Mucosa of rectum (tissue), 2 donors: Measurements from ENCODE around the gene WRNIP1.

Experiments
- H3K27ac ChIP-seq, 2 donors: one replicate each; pipeline ENCODE4 v1.7.0; 2013; ENCODE audit warnings: inconsistent platforms in 2 of 2, low read depth in 2 of 2, low read length in 2 of 2
- H3K27me3 ChIP-seq, 2 donors: one replicate each; pipeline ENCODE4 v1.7.0; 2013; ENCODE audit warnings: low read length in 2 of 2; ENCODE audit not compliant: control insufficient read depth in 2 of 2, insufficient read depth in 2 of 2
- H3K36me3 ChIP-seq, 2 donors: one replicate each; pipeline ENCODE4 v1.7.0; 2013; ENCODE audit warnings: low read length in 2 of 2; ENCODE audit not compliant: control insufficient read depth in 2 of 2, insufficient read depth in 2 of 2
- H3K4me1 ChIP-seq, 2 donors: one replicate each; pipeline ENCODE4 v1.7.0; 2013; ENCODE audit warnings: low read length in 2 of 2, mild to moderate bottlenecking in 1 of 2; ENCODE audit not compliant: control insufficient read depth in 2 of 2, insufficient read depth in 2 of 2
- H3K4me3 ChIP-seq, 2 donors: one replicate each; pipeline ENCODE4 v1.7.0; 2013; ENCODE audit warnings: low read length in 2 of 2
- H3K9ac ChIP-seq, 2 donors: one replicate each; pipeline ENCODE4 v1.7.0; 2013; ENCODE audit warnings: low read length in 2 of 2, low read depth in 1 of 2, mild to moderate bottlenecking in 1 of 2
- H3K9me3 ChIP-seq, 2 donors: one replicate each; pipeline ENCODE4 v1.7.0; 2013; ENCODE audit warnings: low read length in 2 of 2; ENCODE audit not compliant: control insufficient read depth in 2 of 2
- donor health status: healthy.
- donor health status: Normal muscosa, but diverticular disease.

WRNIP1 gene

DNA sequence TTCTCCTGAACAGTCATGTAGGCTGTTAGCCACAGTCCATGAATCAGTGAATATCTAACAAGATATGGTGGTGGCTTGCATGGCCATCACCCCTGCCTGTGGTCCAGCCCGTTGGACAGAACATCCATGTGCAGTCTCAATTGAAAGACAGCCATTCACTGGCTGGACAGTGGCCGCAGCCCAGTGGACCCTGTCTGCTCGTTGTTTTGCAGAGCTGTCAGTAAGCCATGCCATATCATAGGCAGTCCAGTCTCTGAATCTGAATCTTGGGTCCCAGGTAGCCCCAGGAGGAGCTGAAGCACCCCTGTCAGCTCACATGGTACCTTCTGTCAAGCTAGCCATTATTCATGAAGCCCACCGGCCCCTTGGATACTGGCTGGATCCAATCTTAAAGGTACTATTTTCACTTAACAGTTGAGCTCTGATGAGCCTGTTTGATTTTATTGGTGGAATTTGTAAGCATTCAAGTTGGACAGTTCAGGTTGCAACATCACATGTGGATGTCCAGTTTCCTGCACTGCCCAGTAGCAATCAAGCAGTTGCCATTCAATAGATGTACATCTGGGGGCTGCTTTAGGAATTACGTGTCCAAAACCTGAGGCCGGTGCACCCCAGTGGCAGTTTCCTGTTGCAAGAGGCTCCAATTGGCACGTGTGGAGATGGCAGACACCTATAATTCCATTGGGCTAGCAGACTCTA is 38.7 kb downstream of the WRNIP1 start:
- Histone ChIP-seq H3K4me3 (no peak overlapping the region), H3K27me3 (no peaks in the 10 kb centered on the region), H3K4me1 (no peaks in the 10 kb centered on the region), H3K27ac (no peak overlapping the region), H3K36me3 (no peaks in the 10 kb centered on the region), H3K9me3 (no peaks in the 10 kb centered on the region), H3K9ac (no peak overlapping the region)

DNA sequence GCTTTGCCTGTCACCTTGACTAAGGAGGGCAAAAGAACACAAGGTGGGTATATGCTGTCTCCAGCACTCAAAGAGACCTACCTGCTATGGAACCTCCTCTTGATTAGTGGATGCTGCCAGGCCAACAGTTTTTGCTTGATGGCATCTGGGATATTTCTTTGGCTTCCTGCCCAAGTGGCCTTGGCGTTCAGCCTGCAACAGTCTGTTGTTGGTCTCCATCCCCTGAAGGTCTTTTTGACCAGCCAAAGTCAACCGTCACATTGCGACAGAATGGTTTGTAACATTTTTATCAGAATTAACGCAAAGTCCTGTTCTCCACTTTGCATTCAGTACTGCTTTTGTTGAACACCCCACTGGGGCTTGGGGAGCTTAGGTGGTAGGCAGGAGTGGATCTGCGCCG is 39.3 kb downstream of the WRNIP1 start:
- Histone ChIP-seq H3K27ac (no peak overlapping the region), H3K4me1 (peaks cover 3 to 5% of the 10 kb centered on the region in 2 donors), H3K36me3 (no peaks in the 10 kb centered on the region), H3K27me3 (no peaks in the 10 kb centered on the region), H3K9ac (no peak overlapping the region), H3K4me3 (no peak overlapping the region), H3K9me3 (no peaks in the 10 kb centered on the region)

- Histone ChIP-seq H3K36me3 (no peaks in the 10 kb centered on the region), H3K9ac (no peak overlapping the region), H3K9me3 (no peaks in the 10 kb centered on the region), H3K27ac (no peak overlapping the region), H3K4me3 (no peak overlapping the region), H3K4me1 (peaks cover 6 to 11% of the 10 kb centered on the region in 2 donors), H3K27me3 (no peaks in the 10 kb centered on the region)
Observed at GRCh38 chr6:2805031-2805430, 39.8 kb downstream of the WRNIP1 start.

- Histone ChIP-seq H3K9me3 (no peaks in the 10 kb centered on the region), H3K4me1 (peaks cover 8 to 13% of the 10 kb centered on the region in 2 donors), H3K36me3 (no peaks in the 10 kb centered on the region), H3K4me3 (no peak overlapping the region), H3K27ac (no peak overlapping the region), H3K9ac (no peak overlapping the region), H3K27me3 (no peaks in the 10 kb centered on the region)
Observed at GRCh38 chr6:2806644-2807043, 41.5 kb downstream of the WRNIP1 start.

GRCh38 chr6:2807342-2808090 is 42.3 kb downstream of the WRNIP1 start:
- no peaks in the 10 kb centered on the region for H3K36me3 ChIP-seq
- no peak overlapping the region for H3K27ac ChIP-seq
- no peaks in the 10 kb centered on the region for H3K27me3 ChIP-seq
- H3K4me3 ChIP-seq = no peak overlapping the region
- no peaks in the 10 kb centered on the region for H3K9me3 ChIP-seq
- H3K9ac ChIP-seq = no peak overlapping the region
- H3K4me1 ChIP-seq = peaks cover 8 to 13% of the 10 kb centered on the region in 2 donors

DNA sequence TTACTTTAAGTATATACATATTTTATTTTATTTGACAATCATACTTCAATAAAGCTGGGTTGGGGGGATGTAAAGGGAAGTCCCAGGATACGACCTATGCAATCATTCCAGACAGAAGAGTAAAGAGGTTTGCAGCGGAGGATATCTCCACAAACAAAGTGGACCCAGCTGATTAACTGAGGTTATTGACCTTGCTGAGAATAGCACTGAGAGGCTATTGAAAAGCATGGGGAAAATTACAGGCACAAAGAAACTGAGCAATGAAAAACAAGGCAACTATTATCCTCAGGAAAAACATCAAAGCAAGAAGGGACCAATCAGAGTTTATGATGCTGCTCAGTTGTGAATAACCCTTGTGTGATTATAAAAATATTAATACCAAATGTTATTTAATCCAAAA is 43.8 kb downstream of the WRNIP1 start:
- Histone ChIP-seq H3K4me1 (peaks cover 8 to 13% of the 10 kb centered on the region in 2 donors), H3K27ac (no peak overlapping the region), H3K9ac (no peak overlapping the region), H3K9me3 (no peaks in the 10 kb centered on the region), H3K27me3 (no peaks in the 10 kb centered on the region), H3K4me3 (no peak overlapping the region), H3K36me3 (no peaks in the 10 kb centered on the region)

- H3K4me3 ChIP-seq = no peak overlapping the region
- no peaks in the 10 kb centered on the region for H3K9me3 ChIP-seq
- H3K4me1 ChIP-seq = peaks cover 8 to 13% of the 10 kb centered on the region in 2 donors
- H3K27ac ChIP-seq = peak overlapping the region; percentile 72 to 79
- no peaks in the 10 kb centered on the region for H3K27me3 ChIP-seq
- H3K36me3 ChIP-seq = no peaks in the 10 kb centered on the region
- no peak overlapping the region for H3K9ac ChIP-seq
Observed at GRCh38 chr6:2810092-2810671, 45.0 kb downstream of the WRNIP1 start.

GRCh38 chr6:2812695-2813094 is 47.5 kb downstream of the WRNIP1 start:
- Histone ChIP-seq H3K4me3 (no peak overlapping the region), H3K36me3 (no peaks in the 10 kb centered on the region), H3K9ac (no peak overlapping the region), H3K27ac (no peak overlapping the region), H3K9me3 (peaks cover 0 to 6% of the 10 kb centered on the region in 2 donors), H3K27me3 (no peaks in the 10 kb centered on the region), H3K4me1 (peaks cover 11 to 19% of the 10 kb centered on the region in 2 donors)

DNA sequence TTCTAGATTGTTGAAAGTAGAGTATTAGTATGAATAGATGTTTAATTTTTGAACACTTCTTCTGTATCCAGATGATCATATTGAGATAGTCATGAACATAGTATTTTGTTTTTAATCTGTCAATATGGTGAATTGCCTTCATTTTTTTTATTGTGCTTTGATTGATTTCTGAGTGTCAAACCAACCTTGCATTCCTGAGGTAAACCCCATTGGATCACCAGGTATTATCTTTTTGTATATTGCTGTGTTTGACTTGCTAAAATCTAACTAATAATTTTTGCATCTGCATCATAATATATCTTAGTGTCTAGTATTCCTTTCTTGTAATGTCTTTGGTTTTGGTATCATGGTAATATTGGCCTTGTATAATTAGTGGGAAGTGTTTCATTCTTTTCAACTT is 51.0 kb downstream of the WRNIP1 start:
- no peak overlapping the region for H3K4me3 ChIP-seq
- H3K27me3 ChIP-seq = no peaks in the 10 kb centered on the region
- peaks cover 12 to 23% of the 10 kb centered on the region in 2 donors for H3K4me1 ChIP-seq
- H3K9ac ChIP-seq = no peak overlapping the region
- H3K9me3 ChIP-seq = peaks cover 0 to 6% of the 10 kb centered on the region in 2 donors
- no peak overlapping the region for H3K27ac ChIP-seq
- no peaks in the 10 kb centered on the region for H3K36me3 ChIP-seq

DNA sequence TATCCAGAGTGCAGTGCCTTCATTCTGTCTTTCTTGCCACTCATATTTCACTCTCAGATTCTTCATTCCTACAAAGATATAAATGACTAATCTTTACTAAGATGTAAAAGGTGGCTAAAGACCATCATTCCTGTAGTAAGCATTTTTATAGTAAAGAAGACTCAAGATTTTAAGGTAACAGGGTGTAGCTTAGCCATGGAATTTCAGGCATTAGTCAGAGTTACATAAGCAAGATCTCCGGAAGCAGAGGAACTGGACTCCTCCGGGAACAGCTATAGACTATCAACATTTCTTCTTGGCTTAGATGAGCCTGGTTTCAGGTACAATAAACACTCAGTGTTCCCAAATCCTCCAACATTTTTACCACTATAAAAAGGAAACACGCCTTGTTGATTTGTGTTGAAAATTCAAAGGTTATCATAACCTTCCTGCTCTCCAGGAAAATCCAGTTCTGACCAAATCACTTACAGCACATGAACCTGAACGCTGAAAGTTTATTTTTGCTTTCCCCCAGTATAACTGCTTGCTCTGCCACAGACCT is 52.8 kb downstream of the WRNIP1 start:
- H3K4me3 ChIP-seq = peak overlapping the region; percentile 10 to 27
- H3K9me3 ChIP-seq = peaks cover 0 to 6% of the 10 kb centered on the region in 2 donors
- no peaks in the 10 kb centered on the region for H3K27me3 ChIP-seq
- peaks cover 12 to 31% of the 10 kb centered on the region in 2 donors for H3K4me1 ChIP-seq
- H3K36me3 ChIP-seq = no peaks in the 10 kb centered on the region
- peak overlapping the region; percentile 65 to 80 for H3K27ac ChIP-seq
- peak overlapping the region in 1 of 2 donors; percentile 42 for H3K9ac ChIP-seq
